ENCODE results near the gene C1RL.

Gene C1RL

GRCh38 chr12:7047306-7047705, 61.7 kb downstream of the C1RL start:
- Histone ChIP-seq H3K9me3 (ENCODE audit: control insufficient read depth, low read length) (no peaks in the 10 kb centered on the region), H3K4me1 (ENCODE audit: control insufficient read depth, insufficient read depth, low read length, poor library complexity, severe bottlenecking) (no peaks in the 10 kb centered on the region), H3K4me3 (ENCODE audit: extremely low read depth, insufficient read depth, low read length, poor library complexity, severe bottlenecking) (no peak overlapping the region), H3K27ac (ENCODE audit: low read depth, low read length, severe bottlenecking) (no peak overlapping the region), H3K36me3 (ENCODE audit: control insufficient read depth, insufficient read depth, low read length) (no peaks in the 10 kb centered on the region)
- WGBS, 2 experiments (ENCODE audit: insufficient coverage in 2 of 2): 94 to 96% methylated on average over 3 to 5 of the region's 5 CpGs

- H3K4me3 ChIP-seq (ENCODE audit: extremely low read depth, insufficient read depth, low read length, poor library complexity, severe bottlenecking): no peak overlapping the region
- H3K9me3 ChIP-seq (ENCODE audit: control insufficient read depth, low read length): no peaks in the 10 kb centered on the region
- H3K27ac ChIP-seq (ENCODE audit: low read depth, low read length, severe bottlenecking): no peak overlapping the region
- WGBS, 2 experiments (ENCODE audit: insufficient coverage in 2 of 2): 83 to 92% methylated on average over 2 to 4 of the region's 5 CpGs
- no peaks in the 10 kb centered on the region for H3K36me3 ChIP-seq (ENCODE audit: control insufficient read depth, insufficient read depth, low read length)
- H3K4me1 ChIP-seq (ENCODE audit: control insufficient read depth, insufficient read depth, low read length, poor library complexity, severe bottlenecking): no peaks in the 10 kb centered on the region
These were observed 62.5 kb downstream of the C1RL start for GRCh38 chr12:7046383-7047105.

- 97 to 99% methylated on average over 9 of the region's 9 CpGs for WGBS, 2 experiments (ENCODE audit: insufficient coverage in 2 of 2)
- H3K9me3 ChIP-seq (ENCODE audit: control insufficient read depth, low read length): no peaks in the 10 kb centered on the region
These were observed 63.1 kb downstream of the C1RL start for GRCh38 chr12:7045913-7046312.

More at GRCh38 chr12:7045913-7046312, 63.1 kb downstream of the C1RL start:
- H3K4me3 ChIP-seq (ENCODE audit: extremely low read depth, insufficient read depth, low read length, poor library complexity, severe bottlenecking): no peak overlapping the region
- H3K27ac ChIP-seq (ENCODE audit: low read depth, low read length, severe bottlenecking): no peak overlapping the region
- H3K36me3 ChIP-seq (ENCODE audit: control insufficient read depth, insufficient read depth, low read length): no peaks in the 10 kb centered on the region
- no peaks in the 10 kb centered on the region for H3K4me1 ChIP-seq (ENCODE audit: control insufficient read depth, insufficient read depth, low read length, poor library complexity, severe bottlenecking)

Measured in mesodermal cell (in vitro differentiated cells).